Astrocyte (in vitro differentiated cells and primary cell): ENCODE data around the gene CACNA2D1. TPM values are rescaled to one million over a fixed set of nuclear protein-coding genes. Genes with fewer than 3 reads are reported as not detected.

Experiments used
- DNase-seq: peaks from one replicate; pipeline ENCODE4 v3.0.0-alpha.2; 2010; ENCODE audit warnings: low read depth
- FAIRE-seq: peaks from 2 replicates; lab custom pipeline; 2011; peaks lifted over from hg19 to GRCh38; lab: Jason Lieb, UNC
- H2AFZ ChIP-seq: 2 replicates; pipeline ENCODE4 v1.6.0; 2012; ENCODE audit warnings: low read depth, low read length, inconsistent platforms
- H3K27ac ChIP-seq: 2 replicates; pipeline ENCODE4 v1.5.1; 2011; ENCODE audit warnings: low read depth, low read length, inconsistent platforms
- H3K27me3 ChIP-seq: 2 replicates; pipeline ENCODE4 v1.6.0; 2011; ENCODE audit warnings: low read length, inconsistent platforms; ENCODE audit not compliant: insufficient read depth
- H3K36me3 ChIP-seq: 2 replicates; pipeline ENCODE4 v1.5.1; 2011; ENCODE audit warnings: low read length, inconsistent platforms; ENCODE audit not compliant: insufficient read depth
- H3K4me1 ChIP-seq: 2 replicates; pipeline ENCODE4 v1.5.1; 2011; ENCODE audit warnings: low read length, inconsistent platforms; ENCODE audit not compliant: insufficient read depth
- H3K4me2 ChIP-seq: 2 replicates; pipeline ENCODE4 v1.6.0; 2012; ENCODE audit warnings: low read length, inconsistent platforms
- H3K4me3 ChIP-seq: 2 replicates; pipeline ENCODE4 v1.5.1; 2011; ENCODE audit warnings: low read depth, mild to moderate bottlenecking, low read length, inconsistent platforms; ENCODE audit not compliant: insufficient read depth
- H3K79me2 ChIP-seq: 2 replicates; pipeline ENCODE4 v1.6.0; 2012; ENCODE audit warnings: mild to moderate bottlenecking, low read length, inconsistent platforms; ENCODE audit not compliant: insufficient read depth
- H3K9ac ChIP-seq: 2 replicates; pipeline ENCODE4 v1.6.0; 2012; ENCODE audit warnings: mild to moderate bottlenecking, low read length, inconsistent platforms
- H3K9me3 ChIP-seq: 2 replicates; pipeline ENCODE4 v1.5.1; 2012; ENCODE audit warnings: low read depth, mild to moderate bottlenecking, low read length, inconsistent platforms; ENCODE audit not compliant: insufficient read depth
- H4K20me1 ChIP-seq: 2 replicates; pipeline ENCODE4 v1.6.0; 2012; ENCODE audit warnings: low read length, inconsistent platforms; ENCODE audit not compliant: insufficient read depth
- H3K27ac Mint-ChIP-seq: one replicate; pipeline ENCODE4 v1.8.0; 2021; ENCODE audit warnings: mild to moderate bottlenecking, mixed read lengths; ENCODE audit not compliant: unreplicated experiment
- H3K27me3 Mint-ChIP-seq: one replicate; pipeline ENCODE4 v1.8.0; 2021; ENCODE audit warnings: low read depth, mixed read lengths; ENCODE audit not compliant: unreplicated experiment
- H3K36me3 Mint-ChIP-seq: one replicate; pipeline ENCODE4 v1.8.0; 2021; ENCODE audit warnings: low read depth, mixed read lengths; ENCODE audit not compliant: unreplicated experiment
- H3K4me1 Mint-ChIP-seq: one replicate; pipeline ENCODE4 v1.8.0; 2021; ENCODE audit warnings: low read depth, mixed read lengths; ENCODE audit not compliant: unreplicated experiment
- H3K4me3 Mint-ChIP-seq: one replicate; pipeline ENCODE4 v1.8.0; 2021; ENCODE audit warnings: mild to moderate bottlenecking, moderate library complexity, mixed read lengths; ENCODE audit not compliant: unreplicated experiment
- H3K9me3 Mint-ChIP-seq: one replicate; pipeline ENCODE4 v1.8.0; 2021; ENCODE audit warnings: mild to moderate bottlenecking, mixed read lengths; ENCODE audit not compliant: unreplicated experiment
- EZH2 ChIP-seq: IDR thresholded peaks from 2 replicates; pipeline ENCODE4 v1.6.1; 2012; ENCODE audit warnings: mild to moderate bottlenecking, low read length, inconsistent platforms; ENCODE audit not compliant: insufficient read depth
- total RNA-seq: library from RNA; stranded (reverse); gene quantifications from 2 replicates; pipeline ENCODE4 v1.2.1, GENCODE V29; 2021
- TF ChIP-seq, protein P1 (sequence below): IDR thresholded peaks from 2 replicates; pipeline ENCODE4 v1.5.1; 2011; ENCODE audit warnings: low read depth, mild to moderate bottlenecking, inconsistent platforms, low read length, moderate library complexity; ENCODE audit not compliant: insufficient read depth

Gene CACNA2D1
- total RNA-seq, 1 donor from 2014 or later, result 53.4 TPM

DNA sequence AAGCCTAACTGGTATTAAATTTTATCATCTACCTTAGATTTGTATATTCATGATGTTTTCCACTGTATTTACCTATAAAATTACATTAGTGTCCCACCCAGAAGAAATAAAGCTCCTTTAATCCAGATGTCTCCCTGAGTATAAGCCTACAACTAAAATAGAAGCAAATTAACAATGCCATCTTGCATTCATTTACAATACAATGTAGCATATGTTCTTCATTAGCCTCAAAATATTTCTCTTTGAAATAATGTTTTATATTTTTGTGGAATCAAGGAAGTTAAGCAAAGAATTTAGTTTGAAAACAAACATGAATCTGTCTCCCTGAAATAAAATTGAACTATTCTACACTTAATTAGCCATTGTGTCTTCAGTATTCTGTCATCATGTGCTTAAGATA lies 112.3 kb downstream of the CACNA2D1 start:
- Histone ChIP-seq H3K9ac (no peak overlapping the region), H3K79me2 (no peaks in the 10 kb centered on the region), H3K27me3 (no peaks in the 10 kb centered on the region), H3K27ac (no peak overlapping the region), H3K36me3 (no peaks in the 10 kb centered on the region), H4K20me1 (no peaks in the 10 kb centered on the region), H3K4me2 (no peak overlapping the region), H3K9me3 (no peaks in the 10 kb centered on the region), H3K4me1 (no peaks in the 10 kb centered on the region), H2AFZ (no peak overlapping the region), H3K4me3 (no peak overlapping the region)
- TF ChIP-seq, protein P1, sequence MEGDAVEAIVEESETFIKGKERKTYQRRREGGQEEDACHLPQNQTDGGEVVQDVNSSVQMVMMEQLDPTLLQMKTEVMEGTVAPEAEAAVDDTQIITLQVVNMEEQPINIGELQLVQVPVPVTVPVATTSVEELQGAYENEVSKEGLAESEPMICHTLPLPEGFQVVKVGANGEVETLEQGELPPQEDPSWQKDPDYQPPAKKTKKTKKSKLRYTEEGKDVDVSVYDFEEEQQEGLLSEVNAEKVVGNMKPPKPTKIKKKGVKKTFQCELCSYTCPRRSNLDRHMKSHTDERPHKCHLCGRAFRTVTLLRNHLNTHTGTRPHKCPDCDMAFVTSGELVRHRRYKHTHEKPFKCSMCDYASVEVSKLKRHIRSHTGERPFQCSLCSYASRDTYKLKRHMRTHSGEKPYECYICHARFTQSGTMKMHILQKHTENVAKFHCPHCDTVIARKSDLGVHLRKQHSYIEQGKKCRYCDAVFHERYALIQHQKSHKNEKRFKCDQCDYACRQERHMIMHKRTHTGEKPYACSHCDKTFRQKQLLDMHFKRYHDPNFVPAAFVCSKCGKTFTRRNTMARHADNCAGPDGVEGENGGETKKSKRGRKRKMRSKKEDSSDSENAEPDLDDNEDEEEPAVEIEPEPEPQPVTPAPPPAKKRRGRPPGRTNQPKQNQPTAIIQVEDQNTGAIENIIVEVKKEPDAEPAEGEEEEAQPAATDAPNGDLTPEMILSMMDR, result no peak
- FAIRE-seq, result no peak
- Mint-ChIP-seq H3K27me3 (no peaks in the 10 kb centered on the region), H3K4me3 (no peak overlapping the region), H3K9me3 (no peaks in the 10 kb centered on the region), H3K36me3 (no peaks in the 10 kb centered on the region), H3K27ac (no peak overlapping the region), H3K4me1 (no peaks in the 10 kb centered on the region)
- no peak for DNase-seq

DNA sequence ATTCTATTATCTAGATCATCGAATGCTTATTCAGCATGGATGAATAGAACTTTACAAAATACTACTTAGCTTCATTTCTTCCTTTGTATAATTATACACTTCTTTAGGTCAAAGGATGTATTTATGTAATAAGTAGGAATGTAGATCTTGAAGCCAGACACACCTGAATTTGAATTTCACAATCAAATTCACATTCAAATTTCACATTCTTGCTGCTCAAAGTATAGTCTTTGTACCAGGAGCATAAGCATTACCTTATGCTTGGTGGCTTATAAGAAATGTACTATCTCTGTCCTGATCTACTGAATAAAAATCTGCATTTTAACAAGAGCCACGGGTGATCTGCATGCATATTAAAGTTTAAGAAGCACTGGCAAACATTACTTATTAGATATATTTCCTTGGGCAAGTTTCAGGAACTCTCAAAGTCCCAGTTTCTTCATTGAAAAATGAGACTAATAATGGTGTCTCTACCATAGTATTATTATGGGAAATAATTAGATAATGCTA lies 112.8 kb downstream of the CACNA2D1 start:
- Mint-ChIP-seq H3K36me3 (no peaks in the 10 kb centered on the region), H3K27ac (no peak overlapping the region), H3K4me1 (no peaks in the 10 kb centered on the region), H3K27me3 (no peaks in the 10 kb centered on the region), H3K4me3 (no peak overlapping the region), H3K9me3 (no peaks in the 10 kb centered on the region)
- TF ChIP-seq, protein P1, result no peak
- TF ChIP-seq EZH2, result no peak
- H3K4me2 ChIP-seq, result no peak overlapping the region
- no peaks in the 10 kb centered on the region for H3K36me3 ChIP-seq
- H3K27me3 ChIP-seq, result no peaks in the 10 kb centered on the region
- H3K9ac ChIP-seq, result no peak overlapping the region
- H4K20me1 ChIP-seq, result no peaks in the 10 kb centered on the region
- FAIRE-seq, result no peak
- H3K79me2 ChIP-seq, result no peaks in the 10 kb centered on the region
- no peak overlapping the region for H3K27ac ChIP-seq
- no peaks in the 10 kb centered on the region for H3K9me3 ChIP-seq
- no peak overlapping the region for H3K4me3 ChIP-seq
- DNase-seq, result no peak
- H3K4me1 ChIP-seq, result no peaks in the 10 kb centered on the region
- H2AFZ ChIP-seq, result no peak overlapping the region

DNA sequence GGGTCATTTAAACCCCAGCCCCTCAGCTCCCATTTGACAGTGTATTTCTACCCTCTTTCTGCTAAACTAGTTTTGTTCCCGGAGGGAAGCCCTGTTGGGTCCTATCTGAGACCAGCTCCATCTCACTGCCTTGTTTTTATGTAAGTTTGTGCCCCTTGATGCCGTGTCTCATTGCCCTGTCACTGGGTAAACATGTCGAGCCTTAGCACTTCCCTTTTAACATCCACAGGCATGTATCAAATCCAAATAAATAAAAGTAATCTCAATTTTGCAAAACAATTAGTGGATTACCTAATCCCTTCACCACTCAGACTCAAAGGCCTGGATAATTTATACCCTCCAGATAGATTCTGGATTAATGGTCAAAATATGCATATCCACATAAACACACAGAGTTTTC lies 115.7 kb downstream of the CACNA2D1 start:
- H3K36me3 ChIP-seq, result no peaks in the 10 kb centered on the region
- H3K9me3 ChIP-seq, result no peaks in the 10 kb centered on the region
- H3K36me3 Mint-ChIP-seq, result peaks cover 3% of the 10 kb centered on the region
- no peaks in the 10 kb centered on the region for H3K27me3 Mint-ChIP-seq
- no peak overlapping the region for H3K27ac ChIP-seq
- DNase-seq (no peak), FAIRE-seq (no peak)
- no peak overlapping the region for H3K9ac ChIP-seq
- H3K27me3 ChIP-seq, result no peaks in the 10 kb centered on the region
- H3K4me3 Mint-ChIP-seq, result no peak overlapping the region
- no peaks in the 10 kb centered on the region for H3K4me1 Mint-ChIP-seq
- no peak overlapping the region for H3K27ac Mint-ChIP-seq
- no peak overlapping the region for H3K4me3 ChIP-seq
- H2AFZ ChIP-seq, result no peak overlapping the region
- no peak overlapping the region for H3K4me2 ChIP-seq
- H4K20me1 ChIP-seq, result no peaks in the 10 kb centered on the region
- no peaks in the 10 kb centered on the region for H3K79me2 ChIP-seq
- TF ChIP-seq EZH2, result no peak
- TF ChIP-seq, protein P1, result no peak
- no peaks in the 10 kb centered on the region for H3K4me1 ChIP-seq
- H3K9me3 Mint-ChIP-seq, result no peaks in the 10 kb centered on the region
